Trophoblast cell (in vitro differentiated cells and primary cell): ENCODE data around the gene DDX41.

Experiments
- DNase-seq, 2 donors: peaks; one replicate each; pipeline ENCODE4 v3.0.0-alpha.2; 2016
- H2AFZ ChIP-seq: 2 replicates; pipeline ENCODE4 v1.6.1; 2013; ENCODE audit warnings: low read length, moderate library complexity, mild to moderate bottlenecking; ENCODE audit not compliant: insufficient read depth, poor library complexity
- H2AK5ac ChIP-seq: 2 replicates; pipeline ENCODE4 v1.6.1; 2013; ENCODE audit warnings: mild to moderate bottlenecking, low read length
- H2BK120ac ChIP-seq: 2 replicates; pipeline ENCODE4 v1.6.1; 2013; ENCODE audit warnings: low read length, mild to moderate bottlenecking, moderate library complexity; ENCODE audit not compliant: insufficient read depth, poor library complexity
- H2BK12ac ChIP-seq: 2 replicates; pipeline ENCODE4 v1.6.1; 2013; ENCODE audit warnings: mild to moderate bottlenecking, low read length, moderate library complexity
- H2BK5ac ChIP-seq: 2 replicates; pipeline ENCODE4 v1.6.1; 2013; ENCODE audit warnings: low read length, low read depth, moderate library complexity, mild to moderate bottlenecking; ENCODE audit not compliant: poor library complexity
- H3K14ac ChIP-seq: 2 replicates; pipeline ENCODE4 v1.6.1; 2013; ENCODE audit warnings: mild to moderate bottlenecking, low read length
- H3K18ac ChIP-seq: 2 replicates; pipeline ENCODE4 v1.6.1; 2013; ENCODE audit warnings: mild to moderate bottlenecking, low read length
- H3K23ac ChIP-seq: 2 replicates; pipeline ENCODE4 v1.6.1; 2013; ENCODE audit warnings: low read length
- H3K27ac ChIP-seq: 2 replicates; pipeline ENCODE4 v1.5.1; 2013; ENCODE audit warnings: low read depth, mild to moderate bottlenecking, inconsistent platforms, low read length, moderate library complexity
- H3K27me3 ChIP-seq: 2 replicates; pipeline ENCODE4 v1.6.1; 2013; ENCODE audit warnings: inconsistent platforms, mild to moderate bottlenecking, low read length, moderate library complexity; ENCODE audit not compliant: insufficient read depth
- H3K36me3 ChIP-seq, 2 experiments: 1 replicate in 1 of 2; 2 replicates in 1 of 2; pipeline ENCODE4 v1.6.1; 2013; ENCODE audit warnings: low read length in 2 of 2, mild to moderate bottlenecking in 2 of 2, moderate library complexity in 1 of 2; ENCODE audit not compliant: insufficient read depth in 2 of 2, control insufficient read depth in 1 of 2
- H3K4ac ChIP-seq: 2 replicates; pipeline ENCODE4 v1.6.1; 2013; ENCODE audit warnings: low read depth, mild to moderate bottlenecking, low read length, moderate library complexity
- H3K4me1 ChIP-seq, 2 experiments: 1 replicate in 1 of 2; 2 replicates in 1 of 2; pipeline ENCODE4 v1.6.1; 2013; ENCODE audit warnings: low read length in 2 of 2, mild to moderate bottlenecking in 2 of 2, moderate library complexity in 1 of 2; ENCODE audit not compliant: insufficient read depth in 2 of 2, control insufficient read depth in 1 of 2
- H3K4me2 ChIP-seq: 2 replicates; pipeline ENCODE4 v1.6.1; 2013; ENCODE audit warnings: inconsistent platforms, mild to moderate bottlenecking, low read length, moderate library complexity
- H3K4me3 ChIP-seq: 2 replicates; pipeline ENCODE4 v1.5.1; 2013; ENCODE audit warnings: mild to moderate bottlenecking, low read depth, low read length, inconsistent platforms
- H3K79me1 ChIP-seq: one replicate; pipeline ENCODE4 v1.6.1; 2013; ENCODE audit warnings: low read length
- H3K79me2 ChIP-seq: 2 replicates; pipeline ENCODE4 v1.6.1; 2013; ENCODE audit warnings: low read length, mild to moderate bottlenecking; ENCODE audit not compliant: control insufficient read depth, insufficient read depth, poor library complexity
- H3K9ac ChIP-seq: 2 replicates; pipeline ENCODE4 v1.6.1; 2013; ENCODE audit warnings: mild to moderate bottlenecking, low read length
- H3K9me3 ChIP-seq: 2 replicates; pipeline ENCODE4 v1.6.1; 2013; ENCODE audit warnings: low read depth, mild to moderate bottlenecking, control low read depth, inconsistent platforms, low read length; ENCODE audit not compliant: insufficient read depth
- H4K12ac ChIP-seq: 2 replicates; pipeline ENCODE4 v1.6.1; 2013; ENCODE audit warnings: low read depth, mild to moderate bottlenecking, low read length, moderate library complexity
- H4K8ac ChIP-seq: 2 replicates; pipeline ENCODE4 v1.6.1; 2013; ENCODE audit warnings: low read depth, mild to moderate bottlenecking, low read length, moderate library complexity
- H4K91ac ChIP-seq: one replicate; pipeline ENCODE4 v1.6.1; 2013; ENCODE audit warnings: low read depth, mild to moderate bottlenecking, low read length, moderate library complexity
- WGBS: extraction: QIAGEN DNeasy Blood & Tissue Kit; methylation state at CpG from one replicate; pipeline ENCODE4 v1.1.7; 2013; ENCODE audit warnings: missing lambda C conversion rate; ENCODE audit not compliant: insufficient read length, insufficient coverage; ENCODE audit errors: extremely low coverage; 5-methylcytosine and 5-hydroxymethylcytosine counted together

Gene DDX41

DNA sequence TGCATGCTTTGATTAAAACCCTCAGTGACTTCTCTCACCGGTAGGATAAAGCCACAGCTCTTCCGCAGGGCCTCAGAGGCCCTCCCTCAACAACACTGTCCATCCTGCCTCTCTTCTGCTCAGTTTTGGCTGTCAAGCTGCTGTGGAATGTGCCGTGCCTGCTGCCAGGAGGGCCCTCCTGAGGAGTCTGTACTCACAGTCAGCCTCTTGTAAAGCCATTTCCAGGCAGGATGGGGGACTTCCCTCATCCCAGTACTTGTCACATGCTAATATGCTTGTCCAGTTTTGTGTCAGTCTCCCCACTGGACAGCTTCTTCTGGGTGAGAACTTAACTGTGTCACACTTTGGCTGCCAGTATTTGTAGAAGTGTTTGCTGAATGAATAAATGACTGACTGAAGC is 13.9 kb upstream of the DDX41 start:
- no peak overlapping the region for H4K91ac ChIP-seq
- no peak overlapping the region for H3K14ac ChIP-seq
- no peaks in the 10 kb centered on the region for H3K4me1 ChIP-seq
- H3K79me1 ChIP-seq, result no peaks in the 10 kb centered on the region
- no peak overlapping the region for H2AK5ac ChIP-seq
- no peak overlapping the region for H3K4ac ChIP-seq
- no peak for DNase-seq
- H3K9ac ChIP-seq, result no peak overlapping the region
- no peak overlapping the region for H2BK12ac ChIP-seq
- H3K36me3 ChIP-seq, result peaks cover 76 to 78% of the 10 kb centered on the region in 2 experiments
- no CpG with 5 or more reads among the region's 3 CpGs for WGBS
- H3K18ac ChIP-seq, result no peak overlapping the region
- no peak overlapping the region for H2BK5ac ChIP-seq
- H3K9me3 ChIP-seq, result no peaks in the 10 kb centered on the region
- no peak overlapping the region for H3K27ac ChIP-seq
- H2AFZ ChIP-seq, result no peak overlapping the region
- no peak overlapping the region for H4K8ac ChIP-seq
- H3K23ac ChIP-seq, result no peak overlapping the region
- H4K12ac ChIP-seq, result no peak overlapping the region
- H3K4me2 ChIP-seq, result no peak overlapping the region
- H3K4me3 ChIP-seq, result no peak overlapping the region
- H3K79me2 ChIP-seq, result no peaks in the 10 kb centered on the region
- H2BK120ac ChIP-seq, result no peak overlapping the region
- H3K27me3 ChIP-seq, result no peaks in the 10 kb centered on the region

DNA sequence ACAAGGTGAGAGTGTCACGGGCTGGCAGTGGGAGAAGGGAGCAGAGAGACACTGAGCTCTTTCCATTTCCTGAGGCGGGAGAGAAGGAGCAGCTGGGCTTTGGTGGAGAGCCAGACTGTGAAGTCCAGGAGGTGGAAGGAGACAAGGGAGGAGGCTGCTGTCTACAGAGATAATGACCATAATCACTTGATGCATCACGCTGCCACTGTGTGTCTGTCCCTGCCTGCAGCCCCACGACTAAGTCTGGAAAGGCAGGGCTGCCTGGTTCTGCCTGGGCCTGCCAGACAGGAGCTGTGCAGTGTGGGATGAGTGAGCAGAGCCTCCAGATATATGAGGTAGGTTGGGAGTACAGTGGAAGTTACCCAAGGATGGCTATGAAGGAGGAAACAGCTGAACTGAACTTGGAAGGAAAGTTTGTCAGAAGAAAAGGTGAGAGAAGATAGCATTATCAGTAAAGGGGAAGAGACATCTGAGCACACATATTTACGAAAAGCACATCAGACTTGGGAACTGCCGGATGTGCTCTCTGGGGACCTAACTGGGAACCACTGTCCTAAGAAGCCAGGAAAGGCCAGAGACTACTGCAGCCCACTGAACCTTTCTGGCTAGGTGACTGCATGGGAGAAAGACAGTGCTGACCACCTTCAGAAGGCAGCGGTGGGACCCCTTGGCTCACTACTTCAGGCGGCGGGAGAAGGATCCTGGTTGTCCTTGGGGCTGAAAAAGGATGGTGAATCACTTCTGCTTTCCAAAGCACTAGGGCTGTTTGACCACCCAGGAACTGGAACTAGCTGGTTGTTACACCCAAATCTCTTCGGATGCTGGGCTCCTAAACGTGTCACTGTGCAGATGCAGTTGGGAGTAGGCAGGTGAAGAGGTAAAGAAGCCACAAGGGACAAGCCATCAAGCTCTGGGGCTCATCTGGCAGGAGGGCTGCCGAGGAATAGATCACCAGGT is 12.8 kb upstream of the DDX41 start:
- no peak overlapping the region for H3K27ac ChIP-seq
- DNase-seq, result no peak
- no peak overlapping the region for H3K23ac ChIP-seq
- no peak overlapping the region for H3K4me2 ChIP-seq
- no CpG with 5 or more reads among the region's 12 CpGs for WGBS
- H4K12ac ChIP-seq, result no peak overlapping the region
- no peak overlapping the region for H3K18ac ChIP-seq
- no peak overlapping the region for H3K14ac ChIP-seq
- peaks cover 86 to 89% of the 10 kb centered on the region in 2 experiments for H3K36me3 ChIP-seq
- no peak overlapping the region for H2AK5ac ChIP-seq
- H3K4me3 ChIP-seq, result no peak overlapping the region
- no peak overlapping the region for H4K8ac ChIP-seq
- no peak overlapping the region for H2BK12ac ChIP-seq
- no peaks in the 10 kb centered on the region for H3K79me2 ChIP-seq
- no peak overlapping the region for H2BK120ac ChIP-seq
- H2AFZ ChIP-seq, result no peak overlapping the region
- H3K27me3 ChIP-seq, result no peaks in the 10 kb centered on the region
- no peak overlapping the region for H3K4ac ChIP-seq
- H4K91ac ChIP-seq, result no peak overlapping the region
- H3K4me1 ChIP-seq, result no peaks in the 10 kb centered on the region
- H2BK5ac ChIP-seq, result no peak overlapping the region
- H3K9me3 ChIP-seq, result no peaks in the 10 kb centered on the region
- H3K9ac ChIP-seq, result no peak overlapping the region
- H3K79me1 ChIP-seq, result no peaks in the 10 kb centered on the region

DNA sequence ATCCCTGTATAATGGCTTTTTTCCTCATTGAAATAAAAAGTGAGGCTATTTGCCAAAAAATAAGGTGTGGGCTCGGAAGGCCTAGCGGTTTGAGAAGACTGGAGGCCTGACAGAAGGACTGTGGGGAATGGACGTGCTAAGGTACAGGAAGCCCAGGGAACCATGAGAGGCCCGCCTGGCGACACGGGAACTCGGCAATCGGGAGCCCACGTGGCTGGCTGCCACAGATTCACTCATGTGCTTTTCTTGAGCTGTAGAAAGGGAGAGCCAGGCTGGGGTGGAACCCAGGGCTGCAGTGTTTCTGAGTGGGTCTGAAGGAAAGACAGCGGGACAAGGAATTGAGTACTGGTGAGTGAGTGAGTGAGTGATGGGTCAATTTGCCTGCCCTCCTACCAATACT is 11.9 kb upstream of the DDX41 start:
- Histone ChIP-seq H3K9ac (no peak overlapping the region), H2AK5ac (no peak overlapping the region), H2BK12ac (no peak overlapping the region), H3K27me3 (no peaks in the 10 kb centered on the region), H3K36me3 (peaks cover 91 to 95% of the 10 kb centered on the region in 2 experiments), H3K4me3 (no peak overlapping the region), H3K18ac (no peak overlapping the region), H4K12ac (no peak overlapping the region), H3K9me3 (peaks cover 3% of the 10 kb centered on the region), H3K4me2 (no peak overlapping the region), H2AFZ (no peak overlapping the region), H2BK120ac (no peak overlapping the region), H3K27ac (no peak overlapping the region), H3K23ac (no peak overlapping the region), H3K79me1 (no peaks in the 10 kb centered on the region), H2BK5ac (no peak overlapping the region), H3K79me2 (no peaks in the 10 kb centered on the region), H3K4me1 (no peaks in the 10 kb centered on the region), H3K14ac (no peak overlapping the region), H3K4ac (no peak overlapping the region), H4K91ac (no peak overlapping the region), H4K8ac (no peak overlapping the region)
- DNase-seq, result no peak
- WGBS, result no CpG with 5 or more reads among the region's 10 CpGs

DNA sequence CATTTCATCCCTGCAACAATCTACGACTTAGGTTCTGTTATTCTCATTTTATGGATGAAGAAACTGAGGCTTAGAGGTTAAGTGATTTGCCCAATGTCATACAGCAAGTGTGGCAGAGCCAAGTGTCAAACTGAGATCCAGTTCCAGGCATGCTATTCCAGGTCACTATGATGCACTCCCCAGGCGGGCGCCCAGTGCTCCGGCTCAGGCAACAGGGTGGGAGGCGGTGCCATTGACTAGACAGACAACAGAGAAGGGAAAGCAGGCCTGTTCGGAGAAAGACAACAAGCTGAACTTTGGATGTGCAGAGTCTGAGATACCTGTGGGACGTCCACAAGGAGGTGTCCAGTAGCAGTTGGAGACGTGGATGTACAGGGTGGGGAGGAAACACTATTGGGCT is 10.8 kb upstream of the DDX41 start:
- no peak overlapping the region for H4K8ac ChIP-seq

More for the DNA sequence above, 10.8 kb upstream of the DDX41 start:
- Histone ChIP-seq H4K91ac (no peak overlapping the region), H2BK12ac (no peak overlapping the region), H3K9me3 (peaks cover 3% of the 10 kb centered on the region), H2AFZ (no peak overlapping the region), H2BK120ac (no peak overlapping the region), H3K4me3 (no peak overlapping the region), H3K36me3 (peaks cover 90 to 91% of the 10 kb centered on the region in 2 experiments), H3K79me2 (no peaks in the 10 kb centered on the region), H3K9ac (no peak overlapping the region), H3K4ac (no peak overlapping the region), H4K12ac (no peak overlapping the region), H2AK5ac (no peak overlapping the region), H3K4me1 (no peaks in the 10 kb centered on the region), H3K14ac (no peak overlapping the region), H3K27ac (no peak overlapping the region), H3K27me3 (no peaks in the 10 kb centered on the region), H3K79me1 (no peaks in the 10 kb centered on the region), H3K18ac (no peak overlapping the region), H2BK5ac (no peak overlapping the region), H3K23ac (no peak overlapping the region), H3K4me2 (no peak overlapping the region)
- DNase-seq, result no peak
- WGBS, result no CpG with 5 or more reads among the region's 8 CpGs
